ENCODE data around the gene ADAMTSL1. TPM values are rescaled to one million over a fixed set of nuclear protein-coding genes. Genes with fewer than 3 reads are reported as not detected.

The ADAMTSL1 gene
- polyA plus RNA-seq, 1 donor from 2014 or later = 1.1 TPM

DNA sequence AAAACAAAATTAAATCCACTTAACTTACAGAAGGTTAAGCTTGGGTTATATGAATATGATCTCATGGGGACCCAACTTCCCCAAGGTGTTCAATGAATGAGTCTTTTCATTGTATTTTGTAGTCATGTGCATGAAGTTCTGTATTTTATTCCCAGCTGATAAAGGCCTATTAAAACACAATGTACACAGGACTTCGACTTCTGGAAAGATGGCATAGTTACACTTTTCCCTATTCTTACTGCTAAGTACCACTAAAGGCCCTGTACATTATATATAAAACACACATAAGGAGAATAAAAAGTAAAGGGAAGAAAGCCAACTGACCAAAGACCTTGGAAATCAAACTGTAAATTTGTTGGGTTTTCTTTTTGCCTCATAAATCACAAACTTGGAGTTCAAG is 336.6 kb downstream of the ADAMTSL1 start:
- H3K79me2 ChIP-seq (replicated peaks; ENCODE audit: insufficient read depth, low read length) = no peaks in the 10 kb centered on the region
- no peak overlapping the region for H2AFZ ChIP-seq (ENCODE audit: low read depth, low read length)
- H3K4me2 ChIP-seq (ENCODE audit: low read length) = no peak overlapping the region
- TF ChIP-seq, protein P1, sequence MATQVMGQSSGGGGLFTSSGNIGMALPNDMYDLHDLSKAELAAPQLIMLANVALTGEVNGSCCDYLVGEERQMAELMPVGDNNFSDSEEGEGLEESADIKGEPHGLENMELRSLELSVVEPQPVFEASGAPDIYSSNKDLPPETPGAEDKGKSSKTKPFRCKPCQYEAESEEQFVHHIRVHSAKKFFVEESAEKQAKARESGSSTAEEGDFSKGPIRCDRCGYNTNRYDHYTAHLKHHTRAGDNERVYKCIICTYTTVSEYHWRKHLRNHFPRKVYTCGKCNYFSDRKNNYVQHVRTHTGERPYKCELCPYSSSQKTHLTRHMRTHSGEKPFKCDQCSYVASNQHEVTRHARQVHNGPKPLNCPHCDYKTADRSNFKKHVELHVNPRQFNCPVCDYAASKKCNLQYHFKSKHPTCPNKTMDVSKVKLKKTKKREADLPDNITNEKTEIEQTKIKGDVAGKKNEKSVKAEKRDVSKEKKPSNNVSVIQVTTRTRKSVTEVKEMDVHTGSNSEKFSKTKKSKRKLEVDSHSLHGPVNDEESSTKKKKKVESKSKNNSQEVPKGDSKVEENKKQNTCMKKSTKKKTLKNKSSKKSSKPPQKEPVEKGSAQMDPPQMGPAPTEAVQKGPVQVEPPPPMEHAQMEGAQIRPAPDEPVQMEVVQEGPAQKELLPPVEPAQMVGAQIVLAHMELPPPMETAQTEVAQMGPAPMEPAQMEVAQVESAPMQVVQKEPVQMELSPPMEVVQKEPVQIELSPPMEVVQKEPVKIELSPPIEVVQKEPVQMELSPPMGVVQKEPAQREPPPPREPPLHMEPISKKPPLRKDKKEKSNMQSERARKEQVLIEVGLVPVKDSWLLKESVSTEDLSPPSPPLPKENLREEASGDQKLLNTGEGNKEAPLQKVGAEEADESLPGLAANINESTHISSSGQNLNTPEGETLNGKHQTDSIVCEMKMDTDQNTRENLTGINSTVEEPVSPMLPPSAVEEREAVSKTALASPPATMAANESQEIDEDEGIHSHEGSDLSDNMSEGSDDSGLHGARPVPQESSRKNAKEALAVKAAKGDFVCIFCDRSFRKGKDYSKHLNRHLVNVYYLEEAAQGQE (IDR thresholded peaks at IDR 0.05; ENCODE audit: borderline replicate concordance) = no peak
- TF ChIP-seq TAF1 (IDR thresholded peaks at IDR 0.05; ENCODE audit: low read depth) (no peak), EZH2 (IDR thresholded peaks at IDR 0.05; ENCODE audit: borderline replicate concordance, insufficient read depth, low read length, poor library complexity, severe bottlenecking) (no peak), SMC3 (conservative IDR thresholded peaks at IDR 0.05; ENCODE audit: poor library complexity) (no peak), POLR2AphosphoS5 (IDR thresholded peaks at IDR 0.05) (no peak), RAD21 (conservative IDR thresholded peaks at IDR 0.05) (no peak), EP300 (conservative IDR thresholded peaks at IDR 0.05; ENCODE audit: poor library complexity, severe bottlenecking) (no peak), MXI1 (conservative IDR thresholded peaks at IDR 0.05; ENCODE audit: poor library complexity, severe bottlenecking) (no peak)
- TF ChIP-seq, protein P2, sequence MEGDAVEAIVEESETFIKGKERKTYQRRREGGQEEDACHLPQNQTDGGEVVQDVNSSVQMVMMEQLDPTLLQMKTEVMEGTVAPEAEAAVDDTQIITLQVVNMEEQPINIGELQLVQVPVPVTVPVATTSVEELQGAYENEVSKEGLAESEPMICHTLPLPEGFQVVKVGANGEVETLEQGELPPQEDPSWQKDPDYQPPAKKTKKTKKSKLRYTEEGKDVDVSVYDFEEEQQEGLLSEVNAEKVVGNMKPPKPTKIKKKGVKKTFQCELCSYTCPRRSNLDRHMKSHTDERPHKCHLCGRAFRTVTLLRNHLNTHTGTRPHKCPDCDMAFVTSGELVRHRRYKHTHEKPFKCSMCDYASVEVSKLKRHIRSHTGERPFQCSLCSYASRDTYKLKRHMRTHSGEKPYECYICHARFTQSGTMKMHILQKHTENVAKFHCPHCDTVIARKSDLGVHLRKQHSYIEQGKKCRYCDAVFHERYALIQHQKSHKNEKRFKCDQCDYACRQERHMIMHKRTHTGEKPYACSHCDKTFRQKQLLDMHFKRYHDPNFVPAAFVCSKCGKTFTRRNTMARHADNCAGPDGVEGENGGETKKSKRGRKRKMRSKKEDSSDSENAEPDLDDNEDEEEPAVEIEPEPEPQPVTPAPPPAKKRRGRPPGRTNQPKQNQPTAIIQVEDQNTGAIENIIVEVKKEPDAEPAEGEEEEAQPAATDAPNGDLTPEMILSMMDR (IDR thresholded peaks at IDR 0.05; ENCODE audit: poor library complexity, severe bottlenecking) = no peak
- no peaks in the 10 kb centered on the region for H3F3A ChIP-seq (ENCODE audit: insufficient read depth, low read length, poor library complexity, severe bottlenecking)
- H3K9ac ChIP-seq (ENCODE audit: low read length) = no peak overlapping the region
- H3K27me3 ChIP-seq (ENCODE audit: insufficient read depth, low read depth, low read length) = no peaks in the 10 kb centered on the region
- no peaks in the 10 kb centered on the region for H3K9me3 ChIP-seq (ENCODE audit: low read length)
- H3K9me2 ChIP-seq (ENCODE audit: insufficient read depth, low read length) = no peaks in the 10 kb centered on the region
- no peaks in the 10 kb centered on the region for H4K20me1 ChIP-seq (ENCODE audit: insufficient read depth)
- no peak overlapping the region for H3K4me3 ChIP-seq (ENCODE audit: low read length)
- no peak overlapping the region for H3K27ac ChIP-seq (ENCODE audit: low read length)
- H3K36me3 ChIP-seq (ENCODE audit: insufficient read depth, low read length) = no peaks in the 10 kb centered on the region

DNA sequence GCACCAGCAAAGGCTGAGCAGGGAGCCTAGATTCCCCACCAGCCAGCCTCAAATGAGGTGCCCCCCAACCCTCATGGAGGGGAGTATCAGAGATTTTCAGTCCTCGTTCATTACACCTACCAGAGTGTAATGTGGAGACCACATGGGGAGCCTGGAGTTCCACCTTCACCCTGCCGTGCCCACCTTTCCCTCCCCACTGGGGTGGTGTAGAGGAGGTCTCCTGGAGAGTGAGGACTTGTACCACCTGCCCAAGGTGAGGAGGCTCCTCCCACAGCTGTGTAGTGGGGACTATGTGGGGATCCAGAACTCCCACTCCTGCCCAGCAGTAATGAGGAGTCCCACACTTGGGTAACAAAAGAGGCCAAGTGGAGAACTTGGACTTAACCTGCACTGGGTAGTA is 337.2 kb downstream of the ADAMTSL1 start:
- TF ChIP-seq EZH2 (IDR thresholded peaks at IDR 0.05; ENCODE audit: borderline replicate concordance, insufficient read depth, low read length, poor library complexity, severe bottlenecking) = no peak
- TF ChIP-seq, protein P1 (IDR thresholded peaks at IDR 0.05; ENCODE audit: borderline replicate concordance) = no peak
- TF ChIP-seq, protein P2 (IDR thresholded peaks at IDR 0.05; ENCODE audit: poor library complexity, severe bottlenecking) = no peak
- no peak for TF ChIP-seq MXI1 (conservative IDR thresholded peaks at IDR 0.05; ENCODE audit: poor library complexity, severe bottlenecking)
- TF ChIP-seq SMC3 (conservative IDR thresholded peaks at IDR 0.05; ENCODE audit: poor library complexity) = no peak
- no peak for TF ChIP-seq EP300 (conservative IDR thresholded peaks at IDR 0.05; ENCODE audit: poor library complexity, severe bottlenecking)
- no peak for TF ChIP-seq POLR2AphosphoS5 (IDR thresholded peaks at IDR 0.05)
- no peak for TF ChIP-seq RAD21 (conservative IDR thresholded peaks at IDR 0.05)
- no peak for TF ChIP-seq TAF1 (IDR thresholded peaks at IDR 0.05; ENCODE audit: low read depth)
- H3K27ac ChIP-seq (ENCODE audit: low read length) = no peak overlapping the region
- no peaks in the 10 kb centered on the region for H3K27me3 ChIP-seq (ENCODE audit: insufficient read depth, low read depth, low read length)
- H3K79me2 ChIP-seq (replicated peaks; ENCODE audit: insufficient read depth, low read length) = no peaks in the 10 kb centered on the region
- H4K20me1 ChIP-seq (ENCODE audit: insufficient read depth) = no peaks in the 10 kb centered on the region
- no peak overlapping the region for H3K4me3 ChIP-seq (ENCODE audit: low read length)
- no peak overlapping the region for H3K4me2 ChIP-seq (ENCODE audit: low read length)
- no peaks in the 10 kb centered on the region for H3K9me2 ChIP-seq (ENCODE audit: insufficient read depth, low read length)
- no peak overlapping the region for H2AFZ ChIP-seq (ENCODE audit: low read depth, low read length)
- H3F3A ChIP-seq (ENCODE audit: insufficient read depth, low read length, poor library complexity, severe bottlenecking) = no peaks in the 10 kb centered on the region
- H3K9ac ChIP-seq (ENCODE audit: low read length) = no peak overlapping the region
- no peaks in the 10 kb centered on the region for H3K9me3 ChIP-seq (ENCODE audit: low read length)
- H3K36me3 ChIP-seq (ENCODE audit: insufficient read depth, low read length) = no peaks in the 10 kb centered on the region

Data from neural cell (in vitro differentiated cells).